K562 (cell line): ENCODE measurements around the gene ZMIZ1. TPM values are rescaled to one million over a fixed set of nuclear protein-coding genes. Genes with fewer than 3 reads are reported as not detected.
A peak's percentile ranks its signal among the peaks of the same experiment; 100 is the strongest.

Source experiments
- DMBX1 ChIP-seq: fragments of 250-450 bp; sonication (Bioruptor Pico); IDR thresholded peaks from 2 replicates; pipeline ENCODE4 v1.8.0; 2022; ENCODE audit warnings: inconsistent platforms, mild to moderate bottlenecking, moderate library complexity, borderline replicate concordance
- E2F3 ChIP-seq: fragments of 250-450 bp; sonication (Bioruptor Pico); IDR thresholded peaks from 2 replicates; pipeline ENCODE4 v1.4.0; 2020; ENCODE audit warnings: mild to moderate bottlenecking
- FOXA3 ChIP-seq, 2 experiments: fragments of 450-650 bp in 1 of 2; sonication (generic) in 1 of 2; formaldehyde crosslinking; IDR thresholded peaks in 1 of 2; conservative IDR thresholded peaks in 1 of 2; 2 replicates each; pipeline versions ENCODE4 v1.4.0 to v1.8.0; 2020 to 2022; ENCODE audit warnings: mild to moderate bottlenecking in 2 of 2, missing genetic modification reagents in 1 of 2
- FOXM1 ChIP-seq, 2 experiments: fragments of 450-650 bp in 1 of 2; sonication (generic) in 1 of 2; formaldehyde crosslinking in 1 of 2; IDR thresholded peaks; 2 replicates each; pipeline versions ENCODE4 v1.6.1 to v1.9.0; 2017 to 2022; ENCODE audit warnings: low read depth in 2 of 2, mild to moderate bottlenecking in 2 of 2, missing genetic modification reagents in 1 of 2, moderate library complexity in 1 of 2
- HSF4 ChIP-seq: fragments of 250-450 bp; sonication (Bioruptor Pico); IDR thresholded peaks from 2 replicates; pipeline ENCODE4 v2.1.2; 2022; ENCODE audit warnings: mild to moderate bottlenecking, moderate library complexity, borderline replicate concordance
- IFI16 ChIP-seq: fragments of 250-450 bp; sonication (Bioruptor Pico); IDR thresholded peaks from 2 replicates; pipeline ENCODE4 v2.1.2; 2022; ENCODE audit warnings: mild to moderate bottlenecking, inconsistent platforms
- MLLT1 ChIP-seq, 2 experiments: fragments of 450-650 bp; IDR thresholded peaks; 2 replicates each; pipeline ENCODE4 v1.6.1; 2016
- NFRKB ChIP-seq: fragments of 450-650 bp; IDR thresholded peaks from 2 replicates; pipeline ENCODE4 v1.6.1; 2016; ENCODE audit warnings: low read depth
- PHB2 ChIP-seq: fragments of 450-650 bp; IDR thresholded peaks from 2 replicates; pipeline ENCODE4 v1.6.1; 2017; ENCODE audit warnings: low read depth
- RNF2 ChIP-seq: sonication (generic); IDR thresholded peaks from 2 replicates; pipeline ENCODE4 v1.6.1; 2016
- SIN3B ChIP-seq: fragments of 450-650 bp; IDR thresholded peaks from 2 replicates; pipeline ENCODE4 v1.6.1; 2017; ENCODE audit warnings: low read depth, mild to moderate bottlenecking, moderate library complexity
- SMAD4 ChIP-seq: fragments of 250-450 bp; sonication (Bioruptor Pico); conservative IDR thresholded peaks from 2 replicates; pipeline ENCODE4 v1.8.0; 2021; ENCODE audit warnings: inconsistent platforms, mild to moderate bottlenecking, moderate library complexity
- ZBTB11 ChIP-seq, 3 experiments: fragments of 200-800 bp in 1 of 3; fragments of 250-450 bp in 1 of 3; fragments of 450-650 bp in 1 of 3; sonication (Bioruptor Pico) in 1 of 3; sonication (Bioruptor generic) in 1 of 3; formaldehyde crosslinking in 1 of 3; IDR thresholded peaks; 2 replicates each; pipeline versions ENCODE4 v1.6.1 to v1.8.0; 2016 to 2022; ENCODE audit warnings: mild to moderate bottlenecking in 2 of 3, missing genetic modification characterization in 2 of 3, missing compliant biosample characterization in 1 of 3, moderate library complexity in 1 of 3
- ZBTB43 ChIP-seq: sonication (generic); formaldehyde crosslinking; IDR thresholded peaks from 2 replicates; pipeline ENCODE4 v1.8.0; 2023; ENCODE audit warnings: mild to moderate bottlenecking, missing genetic modification reagents
- ZNF57 ChIP-seq: fragments of 450-650 bp; formaldehyde crosslinking; IDR thresholded peaks from 2 replicates; pipeline ENCODE4 v1.4.0; 2020; ENCODE audit warnings: mild to moderate bottlenecking, moderate library complexity
- ZNF655 ChIP-seq: fragments of 250-450 bp; sonication (Bioruptor Pico); IDR thresholded peaks from 2 replicates; pipeline ENCODE4 v1.5.0; 2021
- polyA plus RNA-seq, 8 experiments: library from polyadenylated mRNA; depleted of rRNA in 4 of 8; stranded (reverse) in 5 of 8; unstranded in 3 of 8; fragments of >200 nt; fragmentation: Nextera tagmentation in 2 of 8; fragmentation: Illumina TruSeq in 1 of 8; extraction: Ambion mirVana in 2 of 8; extraction: Trizol in 1 of 8; gene quantifications; 2 replicates each; pipeline versions ENCODE4 v1.2.1 to v1.2.3, GENCODE V29; 2011 to 2014; ENCODE audit warnings: inconsistent platforms in 1 of 8, missing spikeins in 1 of 8
- total RNA-seq, 7 experiments: library from RNA; depleted of rRNA in 6 of 7; stranded (reverse); fragments of >200 nt in 6 of 7; fragmentation: Illumina TruSeq in 2 of 7; extraction: Trizol in 2 of 7; gene quantifications; 2 replicates each; pipeline versions ENCODE4 v1.2.1 to v1.2.3, GENCODE V29; 2011 to 2021; ENCODE audit warnings: low replicate concordance in 1 of 7
- TF ChIP-seq, protein P1 (sequence below): fragments of 450-650 bp; IDR thresholded peaks from 2 replicates; pipeline ENCODE4 v1.6.1; 2016; ENCODE audit warnings: antibody characterized with exemption

ZMIZ1 gene
- total and polyA plus RNA-seq, 9 of the 15 experiments (the other 6 are each of a cell fraction or from before 2014, with no cell fraction given) = 1.0 to 37.3 (median 4.3) TPM

- TF ChIP-seq, protein P1, sequence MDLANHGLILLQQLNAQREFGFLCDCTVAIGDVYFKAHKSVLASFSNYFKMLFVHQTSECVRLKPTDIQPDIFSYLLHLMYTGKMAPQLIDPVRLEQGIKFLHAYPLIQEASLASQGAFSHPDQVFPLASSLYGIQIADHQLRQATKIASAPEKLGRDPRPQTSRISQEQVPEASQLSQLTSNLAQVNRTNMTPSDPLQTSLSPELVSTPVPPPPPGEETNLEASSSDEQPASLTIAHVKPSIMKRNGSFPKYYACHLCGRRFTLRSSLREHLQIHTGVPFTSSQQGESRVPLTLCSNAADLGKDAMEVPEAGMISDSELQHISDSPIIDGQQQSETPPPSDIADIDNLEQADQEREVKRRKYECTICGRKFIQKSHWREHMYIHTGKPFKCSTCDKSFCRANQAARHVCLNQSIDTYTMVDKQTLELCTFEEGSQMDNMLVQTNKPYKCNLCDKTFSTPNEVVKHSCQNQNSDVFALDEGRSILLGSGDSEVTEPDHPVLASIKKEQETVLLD = 0 out of 2 replicates have a peak, but pooled peaks have one; percentile 24
- TF ChIP-seq SMAD4 (peak; percentile 55; the same call in 1 of the 2 replicates), E2F3 (peak; percentile 80), FOXA3 (CRISPR knock-in tag; conservative IDR thresholded peaks at IDR 0.05 in 1 of 2, IDR thresholded peaks at IDR 0.05 in 1 of 2) (0 out of 4 replicates have a peak, but pooled peaks of 1 of the 2 experiments have one; percentile 27), SIN3B (peak; percentile 62; the same call in 1 of the 2 replicates), IFI16 (CRISPR knock-in tag) (no peak), NFRKB (peak; percentile 89), MLLT1 (IDR thresholded peaks at IDR 0.05) (peak in 1 of 2 experiments; percentile 44; a peak in 1 of 4 replicates), ZNF57 (CRISPR knock-in tag) (no peak), FOXM1 (IDR thresholded peaks at IDR 0.05; ENCODE audit: low read depth) (no peak), FOXM1 (CRISPR knock-in tag; IDR thresholded peaks at IDR 0.05; ENCODE audit: low read depth) (no peak), ZBTB11 (CRISPR knock-in tag; IDR thresholded peaks at IDR 0.05) (peak in 1 of 3 experiments; percentile 23; a peak in 1 of 6 replicates), ZBTB43 (CRISPR knock-in tag) (no peak), RNF2 (no peak; the same call in 1 of the 2 replicates), ZNF655 (CRISPR knock-in tag) (no peak), HSF4 (no peak), PHB2 (no peak), DMBX1 (CRISPR knock-in tag) (peak; percentile 44; the same call in 1 of the 2 replicates)
These were observed 279.3 kb downstream of the ZMIZ1 start (continued) for GRCh38 chr10:79347894-79348639.
